Activated naive CD4-positive, alpha-beta T cell treated with Interleukin-2 at 50 U/mL for 16 hours (primary cell): ENCODE measurements around the gene ARHGEF28.

Experiments
- DNase-seq: peaks from one replicate; pipeline ENCODE4 v3.0.0-alpha.2; 2020

ARHGEF28 gene

DNA sequence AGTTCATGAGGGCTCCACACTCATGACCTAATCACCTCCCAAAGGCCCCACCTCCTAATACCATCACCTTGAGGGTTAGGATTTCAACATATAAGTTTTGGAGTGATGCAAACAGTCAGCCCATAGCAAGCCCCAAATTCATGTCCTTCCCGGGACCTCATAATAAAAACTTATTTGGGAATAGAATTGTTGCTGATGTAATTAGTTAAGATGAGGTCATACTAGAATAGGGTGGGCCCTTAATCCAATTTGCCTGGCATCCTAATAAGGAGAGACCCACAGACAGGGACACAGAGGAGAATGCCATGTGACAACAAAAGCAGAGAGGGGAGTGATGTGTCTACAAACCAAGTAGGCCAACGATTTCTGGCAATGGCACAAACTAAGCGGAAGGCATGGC lies 347.1 kb downstream of the ARHGEF28 start:
- no peak for DNase-seq

DNA sequence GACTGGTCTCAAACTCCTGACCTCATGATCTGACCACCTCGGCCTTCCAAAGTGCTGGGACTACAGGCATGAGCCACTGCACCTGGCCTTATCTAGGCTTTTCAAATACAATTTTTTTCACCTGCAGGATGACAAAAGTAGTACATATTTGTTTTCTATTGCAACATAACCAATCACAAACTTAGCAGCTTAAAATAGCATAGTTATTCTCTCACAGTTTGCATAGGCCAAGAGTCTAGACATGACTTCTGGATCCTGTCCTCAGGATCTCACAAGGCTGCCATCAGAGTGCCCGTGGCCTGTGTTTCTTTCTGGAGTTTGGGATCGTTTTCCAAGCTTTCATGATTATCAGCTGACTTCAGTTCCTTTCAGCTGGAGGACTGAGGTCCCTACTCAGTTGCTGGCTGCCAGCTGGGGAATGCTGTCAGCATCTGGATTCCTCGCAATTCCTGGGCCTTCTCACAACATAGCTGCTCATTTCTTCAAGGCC lies 348.9 kb downstream of the ARHGEF28 start:
- DNase-seq, result no peak

DNA sequence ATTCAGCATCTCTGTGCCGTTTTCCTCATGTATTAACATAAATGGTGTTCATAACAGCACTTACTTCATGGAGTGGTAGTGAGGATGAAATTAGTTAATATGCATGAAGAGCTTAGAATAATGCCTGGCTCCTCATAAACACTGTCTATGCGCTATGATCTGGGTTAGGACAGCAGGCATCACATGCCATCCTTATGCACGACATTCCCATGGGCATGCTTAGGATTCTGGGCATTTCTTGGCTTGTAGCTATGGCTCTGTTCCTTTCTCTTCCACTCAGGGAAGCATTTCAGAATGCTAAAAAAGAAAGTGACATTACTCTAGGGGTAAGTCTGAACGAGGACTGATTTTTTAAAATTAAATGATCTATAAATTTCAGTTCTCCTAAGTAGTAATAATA lies 349.8 kb downstream of the ARHGEF28 start:
- DNase-seq, result no peak

DNA sequence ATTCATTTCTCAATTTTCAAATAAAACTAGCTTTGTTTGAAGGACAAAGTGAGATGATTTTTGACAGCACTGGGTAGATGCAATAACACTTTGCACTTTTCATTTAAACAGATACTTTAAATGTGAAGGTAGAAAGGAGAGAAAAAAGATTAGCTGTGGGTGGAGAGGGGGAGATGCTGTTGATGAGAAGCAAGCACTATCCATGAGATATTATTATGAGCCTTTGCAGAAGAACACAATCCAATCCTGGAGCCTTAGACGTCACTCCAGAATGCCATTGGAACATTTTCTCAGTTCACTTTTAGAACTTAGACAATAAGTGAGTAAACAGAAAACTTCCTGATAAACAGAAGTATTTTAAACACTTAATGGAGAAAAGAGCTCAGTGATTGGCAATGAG lies 351.1 kb downstream of the ARHGEF28 start:
- DNase-seq, result no peak

DNA sequence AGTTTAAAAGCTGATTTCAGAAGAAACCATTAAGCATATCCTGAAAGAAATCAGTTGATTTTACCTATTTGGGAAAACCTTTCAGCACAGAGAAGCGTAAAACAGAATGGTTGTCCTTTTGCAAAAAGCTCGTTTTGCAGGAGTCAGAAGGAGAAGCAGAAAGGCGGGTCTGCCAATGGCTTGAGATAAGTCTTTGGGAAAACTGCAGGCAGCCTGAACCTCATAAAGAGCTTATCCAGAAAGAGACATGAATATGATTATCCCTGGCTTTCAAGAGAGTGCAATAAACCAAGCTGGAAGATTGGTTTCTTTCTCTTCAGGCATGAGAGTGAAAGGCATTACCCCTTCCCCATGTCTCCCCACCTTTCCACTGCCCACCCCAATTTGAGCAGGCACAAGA lies 353.3 kb downstream of the ARHGEF28 start:
- no peak for DNase-seq

DNA sequence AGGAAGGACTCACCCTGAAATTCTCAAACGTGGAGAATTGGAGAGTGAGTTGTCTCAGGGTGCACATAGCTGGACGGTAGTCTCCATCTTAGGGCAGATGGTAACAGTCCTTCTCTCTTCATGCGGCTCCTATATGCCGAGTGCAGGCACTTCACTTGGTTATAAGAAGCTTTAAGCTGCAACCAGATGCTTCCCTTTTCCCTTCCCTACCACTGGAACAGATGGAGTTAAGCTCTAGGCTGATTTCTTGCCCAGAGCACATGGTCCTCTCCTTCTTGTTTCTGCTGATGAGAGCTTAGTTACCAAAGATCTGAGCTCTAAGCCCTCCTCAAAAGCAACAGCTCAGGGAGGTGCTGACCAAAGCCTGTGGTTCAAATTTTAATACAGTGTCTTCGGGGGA lies 355.7 kb downstream of the ARHGEF28 start:
- DNase-seq, result no peak

DNA sequence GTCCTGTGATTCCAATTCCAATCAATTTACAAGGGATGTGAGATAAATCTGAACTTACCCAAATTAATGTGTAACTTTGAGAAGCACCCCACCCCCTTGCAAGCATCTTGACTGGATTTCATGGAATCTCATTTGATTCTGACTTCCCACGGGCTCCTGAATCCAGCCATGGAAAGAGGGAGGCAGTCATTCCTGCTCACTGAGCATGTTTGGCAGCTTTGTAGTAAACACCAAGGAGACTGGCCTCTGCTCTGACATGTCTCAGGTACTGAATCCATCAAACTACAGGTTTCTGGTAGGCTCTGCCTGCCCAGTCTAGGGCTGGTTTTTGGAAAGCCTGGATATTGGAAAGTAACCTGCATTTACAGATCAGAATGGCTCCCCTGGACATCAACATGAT lies 357.6 kb downstream of the ARHGEF28 start:
- DNase-seq, result no peak

DNA sequence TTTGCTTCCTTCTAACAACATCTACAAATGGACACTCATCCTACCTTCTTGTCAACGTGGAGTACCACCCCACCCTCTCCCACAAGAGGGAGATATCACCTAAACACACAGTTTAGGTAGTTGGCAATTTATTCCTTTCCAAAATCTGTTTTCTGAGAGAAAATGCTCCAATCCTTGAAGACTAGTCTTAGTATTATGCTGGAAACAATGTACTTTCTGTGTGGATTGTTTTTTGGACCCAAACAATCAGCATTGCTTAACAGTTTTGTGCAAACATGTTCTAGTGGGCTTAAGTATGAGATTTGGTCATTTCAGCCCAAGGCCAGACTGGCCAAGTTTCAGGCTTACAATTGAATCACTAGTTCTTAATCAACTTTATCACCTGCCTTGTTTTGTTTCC lies 359.1 kb downstream of the ARHGEF28 start:
- DNase-seq, result no peak

DNA sequence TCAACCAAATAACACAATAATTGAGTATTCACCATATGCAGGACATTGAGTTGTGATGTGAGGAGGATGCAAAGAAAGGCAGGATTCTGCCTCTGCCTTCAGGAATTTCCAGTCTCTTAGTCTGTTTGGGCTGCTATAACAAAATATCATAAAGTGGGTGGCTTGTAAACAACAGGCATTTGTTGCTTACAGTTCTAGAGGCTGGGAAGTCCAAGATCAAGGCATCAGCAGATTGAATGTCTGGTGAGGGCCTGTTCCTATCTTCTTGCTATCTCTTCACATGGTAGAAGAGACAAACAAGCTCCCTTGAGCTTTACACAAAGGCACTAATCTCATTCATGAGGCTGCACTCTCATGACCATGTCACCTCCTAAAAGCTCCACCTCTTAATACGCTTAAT lies 360.7 kb downstream of the ARHGEF28 start:
- no peak for DNase-seq

DNA sequence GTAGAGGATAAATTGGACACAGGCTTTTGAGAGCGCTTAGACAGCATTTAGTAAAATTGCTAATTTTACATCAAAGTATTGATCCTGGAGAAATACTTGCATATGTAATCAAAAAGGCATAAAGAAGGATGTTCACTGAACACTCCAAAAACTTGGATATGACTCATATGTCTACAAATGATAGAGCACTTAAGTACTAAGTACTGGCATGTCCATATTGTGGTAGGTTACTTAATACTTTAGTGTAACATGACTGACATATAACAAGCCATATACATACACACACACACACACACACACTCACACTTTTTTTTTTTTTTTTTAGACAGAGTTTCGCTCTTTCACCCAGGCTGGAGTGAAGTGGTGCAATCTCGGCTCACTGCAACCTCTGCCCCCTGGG lies 361.9 kb downstream of the ARHGEF28 start:
- DNase-seq, result no peak

DNA sequence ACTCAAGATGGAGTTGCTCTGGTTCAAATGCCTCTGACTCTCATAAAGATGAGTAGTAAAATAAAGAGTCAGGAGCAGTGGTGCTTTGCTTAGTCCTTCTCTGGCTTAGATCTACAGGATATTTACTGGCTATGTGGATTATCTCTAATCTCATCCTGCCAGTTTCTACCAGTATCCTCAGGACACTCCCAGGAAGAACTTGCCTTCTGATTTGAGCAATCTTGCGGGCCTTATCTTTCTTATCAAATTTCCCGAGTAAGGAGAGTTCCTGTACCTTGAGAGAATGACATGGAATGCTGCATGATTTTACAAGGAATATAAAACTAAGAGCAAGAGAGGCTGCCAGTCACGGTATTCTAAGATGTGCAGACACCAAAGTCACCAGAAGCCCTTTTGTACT lies 364.0 kb downstream of the ARHGEF28 start:
- DNase-seq, result no peak
